WTC11 (cell line): ENCODE data around the gene PNPO. TPM values are rescaled to one million over a fixed set of nuclear protein-coding genes. Genes with fewer than 3 reads are reported as not detected.

Experiments
- ATAC-seq: fragments of 200-7000 bp; cut with Tn5 transposase; 2 replicates; pipeline ENCODE4 v1.10.0; 2021; ENCODE audit warnings: mild to moderate bottlenecking, moderate library complexity
- CTCF ChIA-PET: fragments of 300-600 bp; sonication (Branson Sonifier 250); formaldehyde crosslinking; loops from one replicate; lab custom pipeline; 2021; ENCODE audit warnings: antibody characterized with exemption; lab: Charles Lee
- POLR2A ChIA-PET: fragments of 350-600 bp; sonication (Branson Sonifier 250); formaldehyde crosslinking; loops from one replicate; lab custom pipeline; 2021; ENCODE audit warnings: antibody characterized with exemption; lab: Charles Lee
- DNase-seq: peaks from one replicate; pipeline ENCODE4 v3.0.0; 2021; ENCODE audit warnings: low spot score
- H3K27ac Mint-ChIP-seq: 2 replicates; pipeline ENCODE4 v1.8.0; 2021; ENCODE audit warnings: mixed read lengths
- H3K27me3 Mint-ChIP-seq: 2 replicates; pipeline ENCODE4 v1.8.0; 2021; ENCODE audit warnings: low read depth, mild to moderate bottlenecking, moderate library complexity, mixed read lengths
- H3K36me3 Mint-ChIP-seq: 2 replicates; pipeline ENCODE4 v1.8.0; 2021; ENCODE audit warnings: mixed read lengths
- H3K4me1 Mint-ChIP-seq: 2 replicates; pipeline ENCODE4 v1.8.0; 2022; ENCODE audit warnings: mixed read lengths
- H3K4me3 Mint-ChIP-seq: 2 replicates; pipeline ENCODE4 v1.8.0; 2021; ENCODE audit warnings: mild to moderate bottlenecking, moderate library complexity, mixed read lengths
- H3K9me3 Mint-ChIP-seq: 2 replicates; pipeline ENCODE4 v1.8.0; 2021; ENCODE audit warnings: mixed read lengths
- AR ChIP-seq: fragments of 250-450 bp; sonication (Bioruptor Pico); IDR thresholded peaks from 2 replicates; pipeline ENCODE4 v1.9.0; 2021; ENCODE audit warnings: mild to moderate bottlenecking
- ATF2 ChIP-seq: sonication (generic); formaldehyde crosslinking; IDR thresholded peaks from 2 replicates; pipeline ENCODE4 v1.8.1; 2022; ENCODE audit warnings: low read depth, missing genetic modification reagents, borderline replicate concordance
- ATF6 ChIP-seq: sonication (generic); formaldehyde crosslinking; IDR thresholded peaks from 2 replicates; pipeline ENCODE4 v1.8.1; 2023; ENCODE audit warnings: mild to moderate bottlenecking, missing genetic modification reagents
- ESRRA ChIP-seq: sonication (generic); formaldehyde crosslinking; IDR thresholded peaks from 2 replicates; pipeline ENCODE4 v1.8.1; 2022; ENCODE audit warnings: mild to moderate bottlenecking, missing genetic modification reagents, borderline replicate concordance
- ETV6 ChIP-seq: sonication (generic); formaldehyde crosslinking; IDR thresholded peaks from 2 replicates; pipeline ENCODE4 v1.8.1; 2022; ENCODE audit warnings: mild to moderate bottlenecking, missing genetic modification reagents
- NFE2L1 ChIP-seq: sonication (generic); formaldehyde crosslinking; IDR thresholded peaks from 2 replicates; pipeline ENCODE4 v1.8.1; 2023; ENCODE audit warnings: missing genetic modification reagents
- STAT6 ChIP-seq: sonication (generic); formaldehyde crosslinking; conservative IDR thresholded peaks from 2 replicates; pipeline ENCODE4 v1.8.1; 2023; ENCODE audit warnings: mild to moderate bottlenecking, low read depth, missing genetic modification reagents, moderate library complexity
- total RNA-seq: library from RNA; stranded (reverse); gene quantifications from 3 replicates; pipeline ENCODE4 v1.2.3, GENCODE V29; 2021
- TF ChIP-seq, protein P1 (sequence below): sonication (generic); formaldehyde crosslinking; IDR thresholded peaks from 2 replicates; pipeline ENCODE4 v1.8.1; 2023; ENCODE audit warnings: mild to moderate bottlenecking, missing genetic modification reagents, borderline replicate concordance
- TF ChIP-seq, protein P2 (sequence below): sonication (generic); formaldehyde crosslinking; IDR thresholded peaks from 2 replicates; pipeline ENCODE4 v1.8.0; 2022; ENCODE audit warnings: missing genetic modification reagents
- TF ChIP-seq, protein P3 (sequence below): fragments of 250-450 bp; sonication (Bioruptor Pico); conservative IDR thresholded peaks from 2 replicates; pipeline ENCODE4 v1.9.0; 2021; ENCODE audit warnings: mild to moderate bottlenecking

Gene PNPO
- total RNA-seq, 1 experiment from 2014 or later = 12.2 TPM

DNA sequence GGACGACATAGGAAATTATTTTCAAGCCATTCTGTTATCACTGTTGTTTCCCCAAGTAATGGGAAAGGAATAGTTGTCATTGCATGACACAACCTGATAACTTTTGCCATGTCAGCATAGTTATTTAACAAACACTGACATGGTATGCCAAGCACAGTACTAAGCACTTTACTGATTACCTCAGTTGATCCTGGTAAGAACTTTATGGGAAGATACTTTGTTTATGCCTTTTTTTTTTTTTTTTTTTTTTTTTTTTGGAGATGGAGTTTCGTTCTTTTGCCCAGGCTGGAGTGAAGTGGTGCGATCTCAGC, 15.7 kb upstream of the PNPO start:
- Mint-ChIP-seq H3K4me1 (no peaks in the 10 kb centered on the region), H3K4me3 (no peak overlapping the region)

DNA sequence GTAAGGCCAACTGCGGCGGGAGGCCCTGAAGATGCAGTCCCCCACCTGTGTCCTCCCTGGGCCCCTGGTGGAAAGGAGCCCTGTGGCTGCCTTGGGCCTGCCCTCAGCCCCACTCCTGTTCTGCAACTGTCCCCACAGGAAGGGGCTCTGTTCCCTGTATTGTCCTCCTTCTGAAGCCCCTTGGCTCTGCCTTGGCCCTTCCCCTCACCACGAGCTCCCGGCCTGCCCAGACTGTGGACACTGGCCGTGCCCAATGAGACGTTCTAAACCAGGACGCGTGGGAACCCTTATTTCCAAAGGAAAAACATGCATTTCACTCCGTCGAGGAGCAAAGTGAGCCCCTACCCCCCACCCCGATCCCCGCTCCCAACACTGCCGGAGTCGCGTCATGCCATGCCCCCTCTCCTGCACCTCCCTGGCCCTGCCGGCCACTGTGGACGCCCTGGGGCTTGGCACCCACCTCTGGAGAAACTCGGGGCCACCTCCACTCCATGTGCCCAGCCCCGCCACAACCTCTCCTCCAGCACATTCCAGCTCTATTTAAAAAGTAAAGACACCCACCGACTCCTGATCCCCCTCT, 13.5 kb upstream of the PNPO start:
- Mint-ChIP-seq H3K27me3 (no peaks in the 10 kb centered on the region), H3K4me3 (no peak overlapping the region), H3K4me1 (no peaks in the 10 kb centered on the region), H3K27ac (no peak overlapping the region), H3K9me3 (no peaks in the 10 kb centered on the region), H3K36me3 (peaks cover 14% of the 10 kb centered on the region)
- CTCF ChIA-PET = interaction anchor here (0.9 to 3.1 kb wide), 4 partner anchors 22 to 108 kb away, joined by 3 to 14 read pairs (median 3); no protein-coding TSS in a partner anchor
- POLR2A ChIA-PET = interaction anchor here (1.5 kb wide), 1 partner anchor 13 kb away, joined by 3 read pairs; the partner anchor contains the start of gene PNPO
- ATAC-seq (no peak), DNase-seq (no peak)
- TF ChIP-seq, protein P1, sequence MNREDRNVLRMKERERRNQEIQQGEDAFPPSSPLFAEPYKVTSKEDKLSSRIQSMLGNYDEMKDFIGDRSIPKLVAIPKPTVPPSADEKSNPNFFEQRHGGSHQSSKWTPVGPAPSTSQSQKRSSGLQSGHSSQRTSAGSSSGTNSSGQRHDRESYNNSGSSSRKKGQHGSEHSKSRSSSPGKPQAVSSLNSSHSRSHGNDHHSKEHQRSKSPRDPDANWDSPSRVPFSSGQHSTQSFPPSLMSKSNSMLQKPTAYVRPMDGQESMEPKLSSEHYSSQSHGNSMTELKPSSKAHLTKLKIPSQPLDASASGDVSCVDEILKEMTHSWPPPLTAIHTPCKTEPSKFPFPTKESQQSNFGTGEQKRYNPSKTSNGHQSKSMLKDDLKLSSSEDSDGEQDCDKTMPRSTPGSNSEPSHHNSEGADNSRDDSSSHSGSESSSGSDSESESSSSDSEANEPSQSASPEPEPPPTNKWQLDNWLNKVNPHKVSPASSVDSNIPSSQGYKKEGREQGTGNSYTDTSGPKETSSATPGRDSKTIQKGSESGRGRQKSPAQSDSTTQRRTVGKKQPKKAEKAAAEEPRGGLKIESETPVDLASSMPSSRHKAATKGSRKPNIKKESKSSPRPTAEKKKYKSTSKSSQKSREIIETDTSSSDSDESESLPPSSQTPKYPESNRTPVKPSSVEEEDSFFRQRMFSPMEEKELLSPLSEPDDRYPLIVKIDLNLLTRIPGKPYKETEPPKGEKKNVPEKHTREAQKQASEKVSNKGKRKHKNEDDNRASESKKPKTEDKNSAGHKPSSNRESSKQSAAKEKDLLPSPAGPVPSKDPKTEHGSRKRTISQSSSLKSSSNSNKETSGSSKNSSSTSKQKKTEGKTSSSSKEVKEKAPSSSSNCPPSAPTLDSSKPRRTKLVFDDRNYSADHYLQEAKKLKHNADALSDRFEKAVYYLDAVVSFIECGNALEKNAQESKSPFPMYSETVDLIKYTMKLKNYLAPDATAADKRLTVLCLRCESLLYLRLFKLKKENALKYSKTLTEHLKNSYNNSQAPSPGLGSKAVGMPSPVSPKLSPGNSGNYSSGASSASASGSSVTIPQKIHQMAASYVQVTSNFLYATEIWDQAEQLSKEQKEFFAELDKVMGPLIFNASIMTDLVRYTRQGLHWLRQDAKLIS (CRISPR knock-in tag) = no peak
- TF ChIP-seq NFE2L1 (CRISPR knock-in tag) (no peak), ESRRA (CRISPR knock-in tag) (no peak), AR (no peak), STAT6 (CRISPR knock-in tag) (no peak), ATF6 (no peak), ATF2 (CRISPR knock-in tag) (no peak), ETV6 (no peak)
- TF ChIP-seq, protein P2, sequence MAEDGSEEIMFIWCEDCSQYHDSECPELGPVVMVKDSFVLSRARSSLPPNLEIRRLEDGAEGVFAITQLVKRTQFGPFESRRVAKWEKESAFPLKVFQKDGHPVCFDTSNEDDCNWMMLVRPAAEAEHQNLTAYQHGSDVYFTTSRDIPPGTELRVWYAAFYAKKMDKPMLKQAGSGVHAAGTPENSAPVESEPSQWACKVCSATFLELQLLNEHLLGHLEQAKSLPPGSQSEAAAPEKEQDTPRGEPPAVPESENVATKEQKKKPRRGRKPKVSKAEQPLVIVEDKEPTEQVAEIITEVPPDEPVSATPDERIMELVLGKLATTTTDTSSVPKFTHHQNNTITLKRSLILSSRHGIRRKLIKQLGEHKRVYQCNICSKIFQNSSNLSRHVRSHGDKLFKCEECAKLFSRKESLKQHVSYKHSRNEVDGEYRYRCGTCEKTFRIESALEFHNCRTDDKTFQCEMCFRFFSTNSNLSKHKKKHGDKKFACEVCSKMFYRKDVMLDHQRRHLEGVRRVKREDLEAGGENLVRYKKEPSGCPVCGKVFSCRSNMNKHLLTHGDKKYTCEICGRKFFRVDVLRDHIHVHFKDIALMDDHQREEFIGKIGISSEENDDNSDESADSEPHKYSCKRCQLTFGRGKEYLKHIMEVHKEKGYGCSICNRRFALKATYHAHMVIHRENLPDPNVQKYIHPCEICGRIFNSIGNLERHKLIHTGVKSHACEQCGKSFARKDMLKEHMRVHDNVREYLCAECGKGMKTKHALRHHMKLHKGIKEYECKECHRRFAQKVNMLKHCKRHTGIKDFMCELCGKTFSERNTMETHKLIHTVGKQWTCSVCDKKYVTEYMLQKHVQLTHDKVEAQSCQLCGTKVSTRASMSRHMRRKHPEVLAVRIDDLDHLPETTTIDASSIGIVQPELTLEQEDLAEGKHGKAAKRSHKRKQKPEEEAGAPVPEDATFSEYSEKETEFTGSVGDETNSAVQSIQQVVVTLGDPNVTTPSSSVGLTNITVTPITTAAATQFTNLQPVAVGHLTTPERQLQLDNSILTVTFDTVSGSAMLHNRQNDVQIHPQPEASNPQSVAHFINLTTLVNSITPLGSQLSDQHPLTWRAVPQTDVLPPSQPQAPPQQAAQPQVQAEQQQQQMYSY (CRISPR knock-in tag) = no peak

More for the DNA sequence above, 15.7 kb upstream of the PNPO start:
- H3K27ac Mint-ChIP-seq = no peak overlapping the region
- CTCF ChIA-PET = interaction anchor here (0.6 to 1.0 kb wide), 4 partner anchors 13 to 127 kb away, joined by 3 to 4 read pairs (median 4); partner anchors contain the start of gene SP6
- TF ChIP-seq, protein P3, sequence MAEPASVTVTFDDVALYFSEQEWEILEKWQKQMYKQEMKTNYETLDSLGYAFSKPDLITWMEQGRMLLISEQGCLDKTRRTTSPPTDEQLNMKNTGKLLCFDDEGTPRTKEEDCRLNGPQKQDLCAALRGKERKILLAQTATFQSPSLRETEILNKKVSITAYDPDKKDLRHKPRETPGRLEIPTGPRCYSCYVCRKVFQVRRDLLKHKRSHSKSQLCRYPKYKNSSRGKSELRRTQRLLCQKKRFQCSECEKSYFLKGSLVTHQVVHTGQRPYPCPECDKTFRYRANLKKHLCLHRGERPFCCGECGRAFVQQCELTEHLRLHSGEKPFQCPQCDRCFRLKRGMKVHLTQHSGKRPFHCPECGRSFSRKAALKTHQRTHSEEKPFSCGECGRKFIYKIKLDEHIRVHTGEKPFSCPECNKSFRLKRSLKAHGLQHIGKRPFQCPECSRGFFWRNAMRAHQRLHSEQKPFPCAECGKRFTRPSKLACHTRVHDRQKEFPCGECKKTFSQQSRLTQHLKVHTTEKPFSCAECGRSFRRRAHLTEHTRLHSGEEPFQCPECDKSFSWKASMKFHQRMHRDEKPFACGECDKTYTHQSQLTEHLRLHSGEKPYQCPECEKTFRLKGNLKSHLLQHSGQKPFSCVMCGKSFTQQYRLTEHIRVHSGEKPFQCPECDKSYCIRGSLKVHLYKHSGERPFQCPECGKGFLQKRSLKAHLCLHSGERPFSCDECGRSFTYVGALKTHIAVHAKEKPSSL (CRISPR knock-in tag) = no peak
- TF ChIP-seq, all 79 proteins: peak for 0
- DNase-seq (no peak), ATAC-seq (no peak)
- Mint-ChIP-seq H3K9me3 (no peaks in the 10 kb centered on the region), H3K27me3 (no peaks in the 10 kb centered on the region; the same call in 1 of the 2 replicates), H3K36me3 (peaks cover 14% of the 10 kb centered on the region)
- POLR2A ChIA-PET = no interaction called here
